ENCODE results near the gene OR56B1.

Gene OR56B1

GRCh38 chr11:5753943-5754342, 17.7 kb downstream of the OR56B1 start, which contains the start of gene OR52N4:
Gene OR52N4 (plus strand): TSS chr11:5754243. CDS start chr11:5754741, 498 bp downstream.
- H3K4me3 ChIP-seq (ENCODE audit: low read depth, low read length, poor library complexity, severe bottlenecking) = no peak within 1 kb of the TSS
- H3K9me2 ChIP-seq (ENCODE audit: low read depth, low read length) = no peaks in the 10 kb centered on the region; the same call in 1 of the 2 replicates
- H2AFZ ChIP-seq (ENCODE audit: low read length) = no peak within 1 kb of the TSS
- H3K4me1 ChIP-seq (ENCODE audit: insufficient read depth, low read length, severe bottlenecking) = no peaks in the 10 kb centered on the region
- no peak within 1 kb of the TSS for H3K27ac ChIP-seq (ENCODE audit: low read depth, low read length, poor library complexity, severe bottlenecking)
- TF ChIP-seq EZH2 (IDR thresholded peaks at IDR 0.05; ENCODE audit: borderline replicate concordance, low read length) (no peak), CTCF (IDR thresholded peaks at IDR 0.05; ENCODE audit: low read length) (no peak)
- no peaks in the 10 kb centered on the region for H3K9me3 ChIP-seq (ENCODE audit: low read length)
- H3K79me2 ChIP-seq (ENCODE audit: insufficient read depth, low read length) = no peaks in the 10 kb centered on the region
- H3K27me3 ChIP-seq (ENCODE audit: insufficient read depth, low read length) = no peaks in the 10 kb centered on the region
- no peak within 1 kb of the TSS for H3K4me2 ChIP-seq (ENCODE audit: low read length)
- H3F3A ChIP-seq (ENCODE audit: insufficient read depth, low read length) = no peaks in the 10 kb centered on the region
- no peaks in the 10 kb centered on the region for H3K36me3 ChIP-seq (ENCODE audit: insufficient read depth, low read length)
- H4K20me1 ChIP-seq (ENCODE audit: insufficient read depth, low read length) = no peaks in the 10 kb centered on the region; the same call in 1 of the 2 replicates
- no peak within 1 kb of the TSS for H3K9ac ChIP-seq (ENCODE audit: low read length)

- no peaks in the 10 kb centered on the region for H3K36me3 ChIP-seq (ENCODE audit: insufficient read depth, low read length)
- no peak overlapping the region for H3K4me3 ChIP-seq (ENCODE audit: low read depth, low read length, poor library complexity, severe bottlenecking)
- no peaks in the 10 kb centered on the region for H3K27me3 ChIP-seq (ENCODE audit: insufficient read depth, low read length)
- no peaks in the 10 kb centered on the region for H3F3A ChIP-seq (ENCODE audit: insufficient read depth, low read length)
- TF ChIP-seq EZH2 (IDR thresholded peaks at IDR 0.05; ENCODE audit: borderline replicate concordance, low read length) (no peak), CTCF (IDR thresholded peaks at IDR 0.05; ENCODE audit: low read length) (no peak)
- H3K4me1 ChIP-seq (ENCODE audit: insufficient read depth, low read length, severe bottlenecking) = no peaks in the 10 kb centered on the region
- H3K9me3 ChIP-seq (ENCODE audit: low read length) = no peaks in the 10 kb centered on the region
- H3K9me2 ChIP-seq (ENCODE audit: low read depth, low read length) = no peaks in the 10 kb centered on the region
- no peak overlapping the region for H3K27ac ChIP-seq (ENCODE audit: low read depth, low read length, poor library complexity, severe bottlenecking)
- no peak overlapping the region for H3K4me2 ChIP-seq (ENCODE audit: low read length)
- H4K20me1 ChIP-seq (ENCODE audit: insufficient read depth, low read length) = no peaks in the 10 kb centered on the region
- no peak overlapping the region for H2AFZ ChIP-seq (ENCODE audit: low read length)
- no peak overlapping the region for H3K9ac ChIP-seq (ENCODE audit: low read length)
- no peaks in the 10 kb centered on the region for H3K79me2 ChIP-seq (ENCODE audit: insufficient read depth, low read length)
Measured at GRCh38 chr11:5767056-5767455, 30.8 kb downstream of the OR56B1 start.

GRCh38 chr11:5783255-5783654, 47.0 kb downstream of the OR56B1 start, which contains the start of gene OR52N5:
Gene OR52N5 (minus strand): TSS chr11:5783355. CDS start chr11:5778634, 4,721 bp downstream.
- no peaks in the 10 kb centered on the region for H3K36me3 ChIP-seq (ENCODE audit: insufficient read depth, low read length)
- H3K27me3 ChIP-seq (ENCODE audit: insufficient read depth, low read length) = no peaks in the 10 kb centered on the region
- no peak within 1 kb of the TSS for H3K27ac ChIP-seq (ENCODE audit: low read depth, low read length, poor library complexity, severe bottlenecking)
- H3F3A ChIP-seq (ENCODE audit: insufficient read depth, low read length) = no peaks in the 10 kb centered on the region
- no peak within 1 kb of the TSS for H2AFZ ChIP-seq (ENCODE audit: low read length)
- no peaks in the 10 kb centered on the region for H3K9me3 ChIP-seq (ENCODE audit: low read length)
- no peaks in the 10 kb centered on the region for H4K20me1 ChIP-seq (ENCODE audit: insufficient read depth, low read length)
- no peaks in the 10 kb centered on the region for H3K9me2 ChIP-seq (ENCODE audit: low read depth, low read length)
- H3K79me2 ChIP-seq (ENCODE audit: insufficient read depth, low read length) = no peaks in the 10 kb centered on the region
- no peak within 1 kb of the TSS for H3K9ac ChIP-seq (ENCODE audit: low read length)
- TF ChIP-seq EZH2 (IDR thresholded peaks at IDR 0.05; ENCODE audit: borderline replicate concordance, low read length) (no peak), CTCF (IDR thresholded peaks at IDR 0.05; ENCODE audit: low read length) (no peak)
- no peak within 1 kb of the TSS for H3K4me2 ChIP-seq (ENCODE audit: low read length)
- H3K4me3 ChIP-seq (ENCODE audit: low read depth, low read length, poor library complexity, severe bottlenecking) = no peak within 1 kb of the TSS
- no peaks in the 10 kb centered on the region for H3K4me1 ChIP-seq (ENCODE audit: insufficient read depth, low read length, severe bottlenecking)
